SH-SY5Y (cell line): ENCODE measurements around the gene KNOP1.

Experiments
- GATA2 ChIP-seq: IDR thresholded peaks from 2 replicates; pipeline ENCODE4 v1.6.1; 2011; ENCODE audit warnings: mild to moderate bottlenecking, low read depth, low read length
- GATA3 ChIP-seq: IDR thresholded peaks from 2 replicates; pipeline ENCODE4 v1.6.1; 2011; ENCODE audit warnings: low read depth, mild to moderate bottlenecking, low read length, moderate library complexity

GRCh38 chr16:19748389-19749168 is 30.6 kb upstream of the KNOP1 start:
- no peak for TF ChIP-seq GATA3
- no peak for TF ChIP-seq GATA2
